ENCODE data around the gene PMEL. TPM values are rescaled to one million over a fixed set of nuclear protein-coding genes. Genes with fewer than 3 reads are reported as not detected.

The PMEL gene
- total and polyA plus RNA-seq, 12 donors: 0.35 to 3.8 (median 1.3) TPM; not detected in 1

DNA sequence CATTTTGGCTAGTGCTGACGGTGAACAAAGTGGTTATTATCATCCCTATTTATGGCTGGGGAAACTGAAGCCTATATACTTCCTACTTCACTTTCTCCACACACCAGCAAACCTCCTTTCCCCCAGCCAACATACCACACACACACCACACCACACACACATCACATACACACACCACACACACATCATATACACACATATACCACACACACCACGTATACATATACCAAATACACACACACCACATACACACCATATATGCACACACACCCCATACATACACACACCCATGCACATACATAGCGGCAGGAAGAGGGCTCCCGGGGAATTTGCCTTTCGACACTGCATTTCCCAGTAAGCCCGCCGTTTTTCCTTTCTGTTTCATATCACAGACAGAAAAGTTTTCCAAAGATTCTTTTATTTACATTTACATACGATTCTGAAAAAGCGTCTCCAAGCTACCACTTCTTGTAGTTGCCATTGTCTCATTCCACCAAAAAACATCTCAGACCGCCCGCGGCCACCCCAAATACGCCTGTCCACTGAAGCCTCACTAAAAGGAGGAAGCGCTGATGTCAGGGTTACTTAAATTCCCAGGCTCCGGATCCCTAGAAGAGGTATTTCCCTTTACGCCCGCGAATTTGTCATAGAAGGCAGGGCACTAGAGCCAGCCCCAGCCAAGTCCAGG, 7.2 kb upstream of the PMEL start:
- Histone ChIP-seq H3K27me3 (no peaks in the 10 kb centered on the region), H3K4me1 (replicated peaks in 1 of 2) (peaks cover 14 to 38% of the 10 kb centered on the region in 2 donors), H3K27ac (peak overlapping the region; percentile 86 to 95 (median 91)), H3K4me3 (peak overlapping the region; percentile 28 to 64 (median 38)), H3K36me3 (replicated peaks in 1 of 2) (no peaks in the 10 kb centered on the region), H3K9me3 (replicated peaks in 1 of 3) (no peaks in the 10 kb centered on the region)
- 0 to 1% (median 0%) methylated on average over 18 of the region's 18 CpGs for WGBS, 4 donors
- intact Hi-C loops (cut with DNase I): no loop called here
- peak in 1 of 6 experiments; percentile 16 for TF ChIP-seq CTCF (IDR thresholded peaks at IDR 0.05)
- peak; percentile 86 to 94 for TF ChIP-seq POLR2A (IDR thresholded peaks at IDR 0.05)
- peak in 1 of 7 donors; percentile 19 for DNase-seq

- Histone ChIP-seq H3K4me3 (peak overlapping the region in 3 of 4 donors; percentile 37 to 64 (median 39)), H3K36me3 (replicated peaks in 1 of 2) (no peaks in the 10 kb centered on the region), H3K27me3 (no peaks in the 10 kb centered on the region), H3K4me1 (replicated peaks in 1 of 2) (peaks cover 15 to 36% of the 10 kb centered on the region in 2 donors), H3K27ac (peak overlapping the region; percentile 86 to 95 (median 91)), H3K9me3 (replicated peaks in 1 of 3) (no peaks in the 10 kb centered on the region)
- WGBS, 4 donors: 7 to 27% (median 19%) methylated on average over 1 of the region's 1 CpG
- no peak for TF ChIP-seq POLR2A (IDR thresholded peaks at IDR 0.05)
- no peak for TF ChIP-seq CTCF (IDR thresholded peaks at IDR 0.05)
- intact Hi-C loops (cut with DNase I): no loop called here
- no peak for DNase-seq
Measured at GRCh38 chr12:55972456-55972855, 6.6 kb upstream of the PMEL start.

DNA sequence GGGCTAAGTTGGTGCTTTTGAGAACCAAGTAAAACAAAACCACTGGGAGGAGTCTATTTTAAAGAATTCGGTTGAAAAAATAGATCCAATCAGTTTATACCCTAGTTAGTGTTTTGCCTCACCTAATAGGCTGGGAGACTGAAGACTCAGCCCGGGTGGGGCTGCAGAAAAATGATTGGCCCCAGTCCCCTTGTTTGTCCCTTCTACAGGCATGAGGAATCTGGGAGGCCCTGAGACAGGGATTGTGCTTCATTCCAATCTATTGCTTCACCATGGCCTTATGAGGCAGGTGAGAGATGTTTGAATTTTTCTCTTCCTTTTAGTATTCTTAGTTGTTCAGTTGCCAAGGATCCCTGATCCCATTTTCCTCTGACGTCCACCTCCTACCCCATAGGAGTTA, 6.2 kb upstream of the PMEL start:
- intact Hi-C loops (cut with DNase I): no loop called here
- H3K4me3 ChIP-seq: no peak overlapping the region

DNA sequence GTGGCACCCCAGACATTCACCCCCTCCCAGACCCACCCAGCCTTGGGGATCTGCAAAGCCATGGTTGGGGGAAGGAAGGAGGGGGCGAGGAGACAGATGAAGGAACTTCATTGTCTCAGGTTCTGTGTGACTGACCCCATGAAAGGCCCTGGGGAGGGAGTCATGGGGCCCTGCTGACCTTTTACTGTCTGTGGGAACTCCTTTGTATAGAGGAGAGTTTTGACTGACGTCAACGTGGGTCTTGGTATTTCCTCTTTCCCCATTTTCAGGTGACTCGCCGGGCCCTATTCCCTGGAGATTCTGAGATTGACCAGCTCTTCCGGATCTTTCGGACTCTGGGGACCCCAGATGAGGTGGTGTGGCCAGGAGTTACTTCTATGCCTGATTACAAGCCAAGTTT, 4.9 kb upstream of the PMEL start:
- no peaks in the 10 kb centered on the region for H3K36me3 ChIP-seq (replicated peaks in 1 of 2)
- no peak overlapping the region for H3K27ac ChIP-seq
- 87 to 97% (median 94%) methylated on average over 6 to 7 of the region's 7 CpGs for WGBS, 4 donors
- TF ChIP-seq POLR2A (IDR thresholded peaks at IDR 0.05): no peak
- TF ChIP-seq CTCF (IDR thresholded peaks at IDR 0.05): no peak
- intact Hi-C loops (cut with DNase I): no loop called here
- H3K4me1 ChIP-seq (replicated peaks in 1 of 2): peaks cover 20 to 33% of the 10 kb centered on the region in 2 donors
- H3K4me3 ChIP-seq: no peak overlapping the region
- no peaks in the 10 kb centered on the region for H3K9me3 ChIP-seq (replicated peaks in 1 of 3)
- DNase-seq: no peak
- no peaks in the 10 kb centered on the region for H3K27me3 ChIP-seq

More for the DNA sequence above, 6.2 kb upstream of the PMEL start:
- 50 to 59% (median 54%) methylated on average over 3 of the region's 3 CpGs for WGBS, 4 donors
- Histone ChIP-seq H3K27me3 (no peaks in the 10 kb centered on the region), H3K27ac (peak overlapping the region; percentile 86 to 95 (median 91)), H3K4me1 (replicated peaks in 1 of 2) (peaks cover 19 to 38% of the 10 kb centered on the region in 2 donors), H3K9me3 (replicated peaks in 1 of 3) (no peaks in the 10 kb centered on the region), H3K36me3 (replicated peaks in 1 of 2) (no peaks in the 10 kb centered on the region)
- peak in 4 of 7 donors; percentile 28 to 42 (median 37) for DNase-seq
- no peak for TF ChIP-seq POLR2A (IDR thresholded peaks at IDR 0.05)
- TF ChIP-seq CTCF (IDR thresholded peaks at IDR 0.05): no peak

Data from adrenal gland (tissue), 12 donors.